Measurements from ENCODE around the gene ERCC5. TPM values are rescaled to one million over a fixed set of nuclear protein-coding genes. Genes with fewer than 3 reads are reported as not detected.

Gene ERCC5
- total RNA-seq, 1 donor from 2014 or later = 26.2 TPM

GRCh38 chr13:102875256-102875655 lies 29.4 kb downstream of the ERCC5 start:
- no peak for DNase-seq
- intact Hi-C loops (cut with micrococcal nuclease) = no loop called here
- no peak for ATAC-seq

- intact Hi-C loops (cut with micrococcal nuclease) = no loop called here
- no peak for DNase-seq
- peak; percentile 91 for ATAC-seq
Measured at GRCh38 chr13:102877303-102877702, 31.5 kb downstream of the ERCC5 start.

- DNase-seq (no peak), ATAC-seq (peak; percentile 16)
- intact Hi-C loops (cut with micrococcal nuclease) = no loop called here
Measured at GRCh38 chr13:102878481-102878880, 32.6 kb downstream of the ERCC5 start.

DNA sequence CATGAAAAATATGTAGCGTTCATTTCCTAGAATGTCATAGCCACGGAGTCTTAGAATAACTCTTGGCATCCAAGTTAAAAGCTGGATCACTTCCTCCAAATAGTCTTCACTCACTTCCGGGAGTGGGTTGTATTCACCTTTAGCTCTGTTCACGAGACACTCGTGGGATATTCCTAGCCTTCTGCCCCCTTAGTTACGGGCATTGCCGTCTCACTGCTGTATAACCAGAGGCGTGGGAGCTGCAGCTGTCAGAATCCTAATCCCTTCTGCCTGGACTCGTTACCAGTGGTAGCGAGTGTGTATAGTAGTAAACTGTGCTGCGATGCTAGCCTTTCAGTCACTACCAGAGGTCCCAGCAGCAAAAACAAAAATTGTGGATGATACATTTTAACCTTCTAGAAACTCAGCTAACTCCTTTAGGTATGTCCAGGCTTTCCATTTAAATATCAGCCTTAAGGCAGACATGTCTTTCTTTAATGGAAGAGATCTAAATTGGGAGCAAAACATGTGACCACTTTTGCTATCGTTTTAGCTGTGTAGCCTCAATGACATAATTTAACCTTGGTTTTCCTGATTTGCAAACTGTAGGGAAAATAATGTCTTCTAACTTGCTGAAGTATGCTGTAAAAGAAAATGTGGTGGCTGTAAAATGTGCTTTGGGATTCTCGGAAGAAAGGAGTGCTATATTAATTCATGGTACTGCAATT lies 34.1 kb downstream of the ERCC5 start:
- ATAC-seq = peak; percentile 72
- intact Hi-C loops (cut with micrococcal nuclease) = no loop called here
- DNase-seq = no peak

DNA sequence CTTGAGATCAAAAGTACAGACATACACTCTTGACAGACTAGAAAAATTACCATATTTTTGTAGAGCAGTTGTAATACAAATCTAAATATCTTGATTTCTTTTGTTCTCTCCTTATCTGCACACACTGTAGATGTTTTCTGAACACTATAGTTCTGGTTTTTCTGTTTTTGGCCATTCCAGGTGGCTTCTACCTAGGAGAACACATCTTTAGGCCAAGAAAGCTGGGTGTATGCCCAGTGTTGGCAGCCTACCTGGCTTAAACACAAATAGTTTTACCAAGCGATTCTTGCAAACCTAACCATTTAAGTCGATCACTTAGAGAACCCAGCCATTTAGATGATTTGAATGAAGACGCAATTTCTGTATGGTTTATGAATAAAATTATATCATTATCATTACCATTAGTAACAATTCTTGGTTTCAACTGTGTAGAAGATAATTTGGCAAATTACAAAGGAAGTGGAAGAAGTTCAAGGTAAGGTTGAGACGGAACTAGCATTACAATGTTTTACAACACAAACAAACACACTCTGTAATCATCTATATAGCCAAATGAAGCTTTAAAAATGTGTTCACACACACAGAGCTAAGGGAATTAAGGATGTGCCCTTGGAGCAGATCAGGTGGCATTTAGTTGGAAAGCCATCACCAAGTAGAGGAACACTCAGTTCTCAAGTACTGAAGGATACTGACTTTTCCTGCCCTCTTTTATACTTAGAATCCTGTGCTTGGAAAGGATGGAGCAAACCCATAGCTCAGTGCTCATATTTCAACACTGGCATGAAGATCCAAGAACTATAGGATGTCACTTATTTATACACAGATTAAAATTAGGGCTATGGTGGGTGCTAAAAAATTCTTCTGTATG lies 36.2 kb downstream of the ERCC5 start:
- ATAC-seq = no peak
- intact Hi-C loops (cut with micrococcal nuclease) = no loop called here
- DNase-seq = no peak

GRCh38 chr13:102892503-102892902 lies 46.7 kb downstream of the ERCC5 start:
- intact Hi-C loops (cut with micrococcal nuclease) = no loop called here
- ATAC-seq = no peak
- no peak for DNase-seq

DNA sequence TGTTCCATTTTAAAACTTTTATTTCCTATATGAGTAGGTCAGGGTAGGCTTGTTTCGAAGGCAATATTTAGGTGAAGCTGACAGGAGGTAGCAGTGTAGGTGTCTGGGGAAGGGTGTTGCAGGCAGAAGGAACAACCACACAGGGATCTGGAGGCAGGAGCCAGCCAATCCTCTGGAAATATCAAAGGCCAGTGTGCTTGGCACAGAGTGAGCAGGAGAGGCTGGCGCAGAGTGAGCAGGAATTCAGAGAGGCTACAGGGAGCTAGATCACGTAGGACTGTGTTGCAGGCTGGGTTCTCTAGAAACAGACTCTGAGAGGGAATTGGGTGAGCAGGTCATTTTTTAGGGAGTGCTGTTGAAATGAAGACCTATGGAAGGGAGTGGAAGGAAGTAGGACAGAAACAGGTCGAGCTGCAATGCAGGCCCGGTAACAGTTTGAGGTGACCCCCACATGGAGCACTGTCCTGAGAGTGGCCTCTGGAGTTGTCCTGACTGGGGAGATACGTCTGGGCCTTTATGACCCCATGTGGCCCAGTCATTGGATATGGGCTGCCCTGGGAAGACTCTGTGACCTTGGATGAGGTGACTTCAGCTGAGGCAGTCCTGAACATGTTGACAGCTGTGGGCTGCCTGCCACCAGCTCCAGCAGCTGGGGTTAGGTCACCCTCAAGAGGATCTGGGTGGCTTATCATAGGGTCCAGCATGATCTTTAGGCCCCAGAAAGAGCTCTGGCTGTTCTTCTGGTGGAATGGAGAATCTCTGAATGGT lies 51.7 kb downstream of the ERCC5 start:
- peak; percentile 98 for ATAC-seq
- peak; percentile 87 for DNase-seq

DNA sequence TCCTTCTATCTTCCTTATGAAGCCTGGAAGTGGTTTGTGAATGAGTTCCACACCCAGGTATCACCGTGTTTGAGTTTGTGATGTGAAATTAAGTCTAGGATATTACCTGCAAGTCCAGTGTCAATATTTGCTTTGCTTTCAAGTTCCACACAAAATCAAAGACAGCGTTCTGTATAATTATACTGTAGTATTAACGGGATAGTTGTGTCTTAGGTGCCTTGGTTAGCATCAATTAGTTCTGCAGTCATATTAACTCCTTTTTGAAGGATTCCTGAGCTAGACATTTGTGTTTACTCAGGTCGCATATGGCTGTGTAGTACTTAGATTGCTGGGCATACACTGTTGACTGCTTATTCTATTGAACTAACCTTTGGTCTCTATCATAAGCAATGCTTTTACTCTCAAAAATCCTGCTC lies 54.4 kb downstream of the ERCC5 start:
- DNase-seq = no peak
- no peak for ATAC-seq
- intact Hi-C loops (cut with micrococcal nuclease) = no loop called here

More for the DNA sequence above, 51.7 kb downstream of the ERCC5 start:
- intact Hi-C loops (cut with micrococcal nuclease) = no loop called here

GRCh38 chr13:102901056-102901455 lies 55.2 kb downstream of the ERCC5 start:
- intact Hi-C loops (cut with micrococcal nuclease) = no loop called here
- no peak for ATAC-seq
- DNase-seq = no peak

DNA sequence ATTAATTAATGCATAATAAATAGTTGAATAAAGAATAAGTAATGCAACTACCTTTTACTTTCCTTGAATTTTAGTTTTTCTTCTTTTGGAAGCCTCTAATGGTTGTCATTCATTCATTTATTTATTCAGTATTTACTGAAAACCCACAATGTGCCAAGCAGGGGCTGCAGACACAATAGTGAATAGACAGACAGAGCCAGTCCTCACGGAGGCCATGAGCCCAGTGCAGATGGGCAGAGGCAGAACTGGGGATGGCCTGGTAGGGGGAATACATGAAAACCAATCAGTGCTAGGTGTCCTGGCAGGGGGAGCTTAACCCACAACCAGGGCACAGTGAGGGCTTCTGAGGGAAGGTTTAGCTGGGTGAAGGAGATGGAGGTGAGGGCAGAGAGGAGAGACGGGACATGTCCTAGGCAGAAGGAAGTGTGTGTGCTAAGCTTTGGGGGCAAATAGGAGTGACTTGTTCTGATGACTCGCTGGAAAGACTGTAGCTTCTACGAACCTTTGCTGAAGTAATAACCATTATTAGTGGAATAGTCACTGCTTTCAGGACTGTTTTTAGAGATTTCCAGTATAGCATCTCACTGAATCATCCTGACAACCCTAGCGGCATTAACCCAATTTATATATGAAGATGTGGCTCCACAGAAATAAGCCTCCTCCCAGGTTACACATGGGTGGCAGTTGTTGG lies 55.9 kb downstream of the ERCC5 start:
- ATAC-seq (no peak), DNase-seq (no peak)
- intact Hi-C loops (cut with micrococcal nuclease) = no loop called here

- peak; percentile 60 for DNase-seq
- peak; percentile 94 for ATAC-seq
- intact Hi-C loops (cut with micrococcal nuclease) = no loop called here
Measured at GRCh38 chr13:102902789-102903347, 57.0 kb downstream of the ERCC5 start.

GRCh38 chr13:102903659-102904407 lies 58.0 kb downstream of the ERCC5 start:
- no peak for ATAC-seq
- intact Hi-C loops (cut with micrococcal nuclease) = no loop called here
- DNase-seq = no peak

GRCh38 chr13:102904408-102904862 lies 58.6 kb downstream of the ERCC5 start:
- no peak for ATAC-seq
- no peak for DNase-seq
- intact Hi-C loops (cut with micrococcal nuclease) = no loop called here

GRCh38 chr13:102905905-102906771 lies 60.3 kb downstream of the ERCC5 start:
- no peak for ATAC-seq
- DNase-seq = no peak
- intact Hi-C loops (cut with micrococcal nuclease) = no loop called here

DNA sequence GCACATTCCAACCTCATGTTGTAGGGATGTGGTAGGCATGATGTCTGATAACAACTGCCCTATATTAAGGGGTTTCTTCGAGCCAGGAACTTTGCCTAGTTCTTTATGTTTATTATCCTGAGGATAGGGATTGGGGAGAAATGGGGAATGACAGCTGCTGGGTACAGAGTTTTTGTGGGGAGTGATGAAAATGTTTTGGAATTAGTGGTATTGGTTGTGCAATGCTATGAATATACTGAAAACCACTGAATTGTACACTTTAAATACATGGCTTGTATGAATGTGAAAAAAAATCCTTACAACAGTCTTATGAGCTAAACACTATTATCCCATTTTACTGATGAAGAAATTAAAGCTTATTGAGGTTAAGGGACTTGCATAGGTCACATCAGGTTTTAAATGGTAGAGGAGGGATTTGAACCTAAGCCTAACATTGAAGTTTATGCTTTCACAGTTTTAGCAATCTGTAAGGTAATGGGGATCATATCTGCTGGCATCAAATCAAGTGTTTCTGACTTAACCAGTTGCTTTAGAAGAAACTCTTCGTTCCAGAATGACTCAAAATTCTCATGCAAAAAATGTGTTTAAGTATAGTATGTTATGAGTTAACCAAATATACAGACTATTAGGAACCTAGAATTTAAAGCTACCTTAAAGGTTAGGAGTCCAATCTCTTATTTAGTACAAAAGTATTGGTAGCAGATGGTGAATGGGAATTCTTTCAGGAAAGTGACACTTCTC lies 61.4 kb downstream of the ERCC5 start:
- intact Hi-C loops (cut with micrococcal nuclease) = no loop called here
- DNase-seq (no peak), ATAC-seq (no peak)

GRCh38 chr13:102907886-102908515 lies 62.2 kb downstream of the ERCC5 start:
- ATAC-seq = no peak
- DNase-seq = no peak
- intact Hi-C loops (cut with micrococcal nuclease) = no loop called here

Data from left ventricle myocardium superior (tissue), 1 donor.